ENCODE measurements around the gene RCOR2. TPM values are rescaled to one million over a fixed set of nuclear protein-coding genes. Genes with fewer than 3 reads are reported as not detected.

RCOR2 gene
- total and polyA plus RNA-seq, 2 of the 13 experiments (the other 11 are each of a cell fraction or from before 2014, with no cell fraction given): 8.3 to 8.5 TPM

DNA sequence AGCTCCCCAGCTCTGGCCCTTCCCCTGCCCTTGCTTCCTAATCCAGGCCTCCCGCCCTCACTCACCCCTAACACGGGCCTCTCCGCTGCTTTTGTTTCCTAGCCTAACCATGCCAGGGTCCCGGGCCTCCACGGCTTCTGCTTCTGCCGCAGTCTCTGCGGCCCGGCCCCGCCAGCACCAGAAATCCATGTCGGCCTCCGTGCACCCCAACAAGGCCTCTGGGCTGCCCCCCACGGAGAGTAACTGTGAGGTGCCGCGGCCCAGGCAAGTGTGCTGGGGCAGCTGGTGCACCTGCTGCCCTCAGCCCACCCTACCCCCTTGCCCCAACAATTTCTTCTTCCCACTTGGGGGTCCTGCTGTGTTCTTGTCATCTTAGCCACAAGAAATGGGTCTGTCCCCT is 13.1 kb downstream of the RCOR2 start:
- ATAC-seq (no peak), FAIRE-seq (no peak), DNase-seq (ENCODE audit: low spot score) (no peak)
- Histone ChIP-seq H4K20me1 (ENCODE audit: insufficient read depth, low read length) (no peaks in the 10 kb centered on the region), H3K27me3 (ENCODE audit: control insufficient read depth in 1 of 2, insufficient read depth in 2 of 2, low read length in 2 of 2) (no peaks in the 10 kb centered on the region; a peak in 1 of 5 replicates), H3K36me3 (replicated peaks in 1 of 2; ENCODE audit: control insufficient read depth in 1 of 2, insufficient read depth in 2 of 2, low read length in 2 of 2) (peaks cover 42 to 75% of the 10 kb centered on the region in 2 experiments), H3K4me2 (ENCODE audit: low read depth, low read length) (no peak overlapping the region), H3K79me2 (ENCODE audit: insufficient read depth, low read length) (no peaks in the 10 kb centered on the region), H3K27ac (ENCODE audit: extremely low read length, insufficient read depth, low read length) (no peak overlapping the region), H3K9ac (ENCODE audit: insufficient read depth, low read depth, low read length) (no peak overlapping the region), H2AFZ (ENCODE audit: low read length) (no peak overlapping the region), H3K4me3 (replicated peaks in 1 of 3; ENCODE audit: insufficient read depth in 1 of 3, low read depth in 2 of 3, low read length in 3 of 3) (no peak overlapping the region), H3K4me1 (ENCODE audit: insufficient read depth, low read length) (no peaks in the 10 kb centered on the region), H3K9me3 (ENCODE audit: low read length) (no peaks in the 10 kb centered on the region)
- ChIA-PET CTCF (ENCODE audit: low intra/inter-chr PET ratio, low total read pairs) (no interaction called here), POLR2A (no interaction called here)
- TF ChIP-seq SIX4 (CRISPR knock-in tag; IDR thresholded peaks at IDR 0.05) (no peak), ZNF670 (CRISPR knock-in tag; IDR thresholded peaks at IDR 0.05; ENCODE audit: borderline replicate concordance) (no peak), GZF1 (CRISPR knock-in tag; IDR thresholded peaks at IDR 0.05) (no peak), ZFP90 (CRISPR knock-in tag; IDR thresholded peaks at IDR 0.05; ENCODE audit: borderline replicate concordance) (no peak), TRIM24 (CRISPR knock-in tag; IDR thresholded peaks at IDR 0.05) (no peak), ZSCAN21 (CRISPR knock-in tag; IDR thresholded peaks at IDR 0.05; ENCODE audit: borderline replicate concordance) (no peak), ZNF329 (CRISPR knock-in tag; IDR thresholded peaks at IDR 0.05; ENCODE audit: low read depth) (no peak)
- TF ChIP-seq, protein P1, sequence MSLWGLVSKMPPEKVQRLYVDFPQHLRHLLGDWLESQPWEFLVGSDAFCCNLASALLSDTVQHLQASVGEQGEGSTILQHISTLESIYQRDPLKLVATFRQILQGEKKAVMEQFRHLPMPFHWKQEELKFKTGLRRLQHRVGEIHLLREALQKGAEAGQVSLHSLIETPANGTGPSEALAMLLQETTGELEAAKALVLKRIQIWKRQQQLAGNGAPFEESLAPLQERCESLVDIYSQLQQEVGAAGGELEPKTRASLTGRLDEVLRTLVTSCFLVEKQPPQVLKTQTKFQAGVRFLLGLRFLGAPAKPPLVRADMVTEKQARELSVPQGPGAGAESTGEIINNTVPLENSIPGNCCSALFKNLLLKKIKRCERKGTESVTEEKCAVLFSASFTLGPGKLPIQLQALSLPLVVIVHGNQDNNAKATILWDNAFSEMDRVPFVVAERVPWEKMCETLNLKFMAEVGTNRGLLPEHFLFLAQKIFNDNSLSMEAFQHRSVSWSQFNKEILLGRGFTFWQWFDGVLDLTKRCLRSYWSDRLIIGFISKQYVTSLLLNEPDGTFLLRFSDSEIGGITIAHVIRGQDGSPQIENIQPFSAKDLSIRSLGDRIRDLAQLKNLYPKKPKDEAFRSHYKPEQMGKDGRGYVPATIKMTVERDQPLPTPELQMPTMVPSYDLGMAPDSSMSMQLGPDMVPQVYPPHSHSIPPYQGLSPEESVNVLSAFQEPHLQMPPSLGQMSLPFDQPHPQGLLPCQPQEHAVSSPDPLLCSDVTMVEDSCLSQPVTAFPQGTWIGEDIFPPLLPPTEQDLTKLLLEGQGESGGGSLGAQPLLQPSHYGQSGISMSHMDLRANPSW (CRISPR knock-in tag; IDR thresholded peaks at IDR 0.05; ENCODE audit: borderline replicate concordance): no peak
- TF ChIP-seq, protein P2, sequence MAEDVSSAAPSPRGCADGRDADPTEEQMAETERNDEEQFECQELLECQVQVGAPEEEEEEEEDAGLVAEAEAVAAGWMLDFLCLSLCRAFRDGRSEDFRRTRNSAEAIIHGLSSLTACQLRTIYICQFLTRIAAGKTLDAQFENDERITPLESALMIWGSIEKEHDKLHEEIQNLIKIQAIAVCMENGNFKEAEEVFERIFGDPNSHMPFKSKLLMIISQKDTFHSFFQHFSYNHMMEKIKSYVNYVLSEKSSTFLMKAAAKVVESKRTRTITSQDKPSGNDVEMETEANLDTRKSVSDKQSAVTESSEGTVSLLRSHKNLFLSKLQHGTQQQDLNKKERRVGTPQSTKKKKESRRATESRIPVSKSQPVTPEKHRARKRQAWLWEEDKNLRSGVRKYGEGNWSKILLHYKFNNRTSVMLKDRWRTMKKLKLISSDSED (CRISPR knock-in tag; IDR thresholded peaks at IDR 0.05): no peak
- TF ChIP-seq, protein P3, sequence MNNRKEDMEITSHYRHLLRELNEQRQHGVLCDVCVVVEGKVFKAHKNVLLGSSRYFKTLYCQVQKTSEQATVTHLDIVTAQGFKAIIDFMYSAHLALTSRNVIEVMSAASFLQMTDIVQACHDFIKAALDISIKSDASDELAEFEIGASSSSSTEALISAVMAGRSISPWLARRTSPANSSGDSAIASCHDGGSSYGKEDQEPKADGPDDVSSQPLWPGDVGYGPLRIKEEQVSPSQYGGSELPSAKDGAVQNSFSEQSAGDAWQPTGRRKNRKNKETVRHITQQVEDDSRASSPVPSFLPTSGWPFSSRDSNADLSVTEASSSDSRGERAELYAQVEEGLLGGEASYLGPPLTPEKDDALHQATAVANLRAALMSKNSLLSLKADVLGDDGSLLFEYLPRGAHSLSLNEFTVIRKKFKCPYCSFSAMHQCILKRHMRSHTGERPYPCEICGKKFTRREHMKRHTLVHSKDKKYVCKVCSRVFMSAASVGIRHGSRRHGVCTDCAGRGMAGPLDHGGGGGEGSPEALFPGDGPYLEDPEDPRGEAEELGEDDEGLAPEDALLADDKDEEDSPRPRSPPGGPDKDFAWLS (CRISPR knock-in tag; IDR thresholded peaks at IDR 0.05; ENCODE audit: borderline replicate concordance): no peak
- TF ChIP-seq, protein P4, sequence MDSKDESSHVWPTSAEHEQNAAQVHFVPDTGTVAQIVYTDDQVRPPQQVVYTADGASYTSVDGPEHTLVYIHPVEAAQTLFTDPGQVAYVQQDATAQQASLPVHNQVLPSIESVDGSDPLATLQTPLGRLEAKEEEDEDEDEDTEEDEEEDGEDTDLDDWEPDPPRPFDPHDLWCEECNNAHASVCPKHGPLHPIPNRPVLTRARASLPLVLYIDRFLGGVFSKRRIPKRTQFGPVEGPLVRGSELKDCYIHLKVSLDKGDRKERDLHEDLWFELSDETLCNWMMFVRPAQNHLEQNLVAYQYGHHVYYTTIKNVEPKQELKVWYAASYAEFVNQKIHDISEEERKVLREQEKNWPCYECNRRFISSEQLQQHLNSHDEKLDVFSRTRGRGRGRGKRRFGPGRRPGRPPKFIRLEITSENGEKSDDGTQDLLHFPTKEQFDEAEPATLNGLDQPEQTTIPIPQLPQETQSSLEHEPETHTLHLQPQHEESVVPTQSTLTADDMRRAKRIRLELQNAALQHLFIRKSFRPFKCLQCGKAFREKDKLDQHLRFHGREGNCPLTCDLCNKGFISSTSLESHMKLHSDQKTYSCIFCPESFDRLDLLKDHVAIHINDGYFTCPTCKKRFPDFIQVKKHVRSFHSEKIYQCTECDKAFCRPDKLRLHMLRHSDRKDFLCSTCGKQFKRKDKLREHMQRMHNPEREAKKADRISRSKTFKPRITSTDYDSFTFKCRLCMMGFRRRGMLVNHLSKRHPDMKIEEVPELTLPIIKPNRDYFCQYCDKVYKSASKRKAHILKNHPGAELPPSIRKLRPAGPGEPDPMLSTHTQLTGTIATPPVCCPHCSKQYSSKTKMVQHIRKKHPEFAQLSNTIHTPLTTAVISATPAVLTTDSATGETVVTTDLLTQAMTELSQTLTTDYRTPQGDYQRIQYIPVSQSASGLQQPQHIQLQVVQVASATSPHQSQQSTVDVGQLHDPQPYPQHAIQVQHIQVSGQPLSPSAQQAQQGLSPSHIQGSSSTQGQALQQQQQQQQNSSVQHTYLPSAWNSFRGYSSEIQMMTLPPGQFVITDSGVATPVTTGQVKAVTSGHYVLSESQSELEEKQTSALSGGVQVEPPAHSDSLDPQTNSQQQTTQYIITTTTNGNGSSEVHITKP (CRISPR knock-in tag; IDR thresholded peaks at IDR 0.05; ENCODE audit: low read depth): no peak
- no TSS peak for BruUV-seq (replicated peaks)
- in situ Hi-C loops (cut with HindIII; ENCODE audit: extremely low pct_ligation_motif_present, low pct_unique_long_range_greater_than_20kb): no loop called here
- 97% methylated on average over 14 of the region's 14 CpGs for WGBS (ENCODE audit: low lambda C conversion rate)
- intact Hi-C loops (cut with micrococcal nuclease; ENCODE audit: unreplicated experiment): loop anchor here (10.0 kb wide), 1 partner anchor 139 kb away; the partner anchor contains the start of gene ZFTA

Measured in HepG2 (cell line).